ENCODE results near the gene NEAT1. TPM values are rescaled to one million over a fixed set of nuclear protein-coding genes. Genes with fewer than 3 reads are reported as not detected.

Gene NEAT1
- total and polyA plus RNA-seq, 9 of the 15 experiments (the other 6 are each of a cell fraction or from before 2014, with no cell fraction given) = 20.1 to 389 (median 62.8) TPM

DNA sequence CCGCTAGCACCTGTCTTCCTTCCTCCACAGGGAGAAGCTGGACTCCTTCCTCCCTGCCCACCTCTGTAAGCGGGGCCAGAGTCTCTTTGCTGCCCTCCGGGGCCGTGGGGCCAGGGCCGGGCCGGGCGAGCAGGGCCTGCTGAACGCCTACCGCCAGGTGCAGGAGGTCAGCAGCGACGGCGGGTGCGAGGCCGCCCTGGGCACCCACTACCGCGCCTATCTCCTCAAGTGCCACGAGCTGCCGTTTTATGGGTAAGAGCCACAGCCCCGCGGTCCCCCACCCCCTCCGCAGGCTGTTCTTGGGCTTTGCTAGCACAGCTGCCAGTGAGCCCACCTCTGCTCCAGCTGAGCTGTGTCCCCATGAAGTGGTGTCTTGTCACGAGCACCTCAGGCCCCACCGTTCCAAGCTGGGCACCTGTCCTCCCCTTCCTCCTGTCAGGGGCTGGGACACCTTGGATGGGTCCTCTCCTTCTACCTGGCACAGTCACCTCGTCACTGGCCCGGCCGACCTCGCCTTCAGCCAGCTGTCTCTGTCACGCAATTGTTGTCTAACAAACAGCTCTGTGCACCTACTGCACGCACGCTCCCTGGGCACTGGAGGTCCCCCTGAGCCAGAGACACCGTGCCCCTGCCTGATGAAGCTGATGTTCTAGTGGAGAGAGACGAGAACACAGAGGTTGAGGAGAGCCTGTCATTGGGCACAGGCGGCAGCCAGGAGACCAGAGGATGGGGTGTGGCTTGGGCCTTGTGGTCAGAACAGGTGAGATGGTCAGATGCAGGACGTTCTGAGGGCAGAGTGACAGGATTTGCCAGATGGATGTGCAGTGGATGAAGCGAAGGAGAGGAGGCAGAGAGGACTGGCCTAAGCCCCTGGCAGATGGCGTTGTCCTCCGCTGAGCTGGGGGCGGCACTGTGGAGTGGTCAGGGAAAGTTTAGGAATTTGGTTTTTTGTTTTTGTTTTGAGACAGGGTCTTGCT is 25.5 kb upstream of the NEAT1 start:
- Histone ChIP-seq H2AFZ (ENCODE audit: low read depth, low read length) (no peak overlapping the region), H4K20me1 (replicated peaks; ENCODE audit: control insufficient read depth, insufficient read depth, low read length) (no peaks in the 10 kb centered on the region; the same call in 1 of the 2 replicates), H3K4me1 (replicated peaks in 1 of 2; ENCODE audit: control insufficient read depth in 2 of 2, insufficient read depth in 2 of 2, low read length in 2 of 2) (peaks cover 0 to 59% of the 10 kb centered on the region in 2 experiments; a peak in 2 of 5 replicates), H3K4me3 (no peak overlapping the region), H3K36me3 (ENCODE audit: control insufficient read depth, insufficient read depth, low read length) (peaks cover 78% of the 10 kb centered on the region; the same call in 2 of the 3 replicates), H3K9me3 (replicated peaks; ENCODE audit: control insufficient read depth, insufficient read depth, low read depth, low read length) (no peaks in the 10 kb centered on the region), H3K4me2 (ENCODE audit: insufficient read depth, low read length) (no peak overlapping the region), H3K9ac (ENCODE audit: insufficient read depth in 1 of 2, low read depth in 2 of 2, low read length in 2 of 2) (peak overlapping the region in 1 of 2 experiments; percentile 83; a peak in 2 of 4 replicates), H3K27ac (ENCODE audit: extremely low read depth, low read depth, low read length) (no peak overlapping the region), H3K9me1 (ENCODE audit: control insufficient read depth, insufficient read depth, low read length) (no peaks in the 10 kb centered on the region), H3K79me2 (ENCODE audit: control insufficient read depth, insufficient read depth, low read length) (no peaks in the 10 kb centered on the region), H3K27me3 (ENCODE audit: control insufficient read depth in 2 of 2, insufficient read depth in 2 of 2, low read length in 2 of 2) (no peaks in the 10 kb centered on the region)
- in situ Hi-C loops (cut with MboI) = no loop called here
- BruUV-seq (replicated peaks) = no TSS peak
- no peak for TF ChIP-seq SRSF9 (IDR thresholded peaks at IDR 0.05; ENCODE audit: borderline replicate concordance, low read depth, low read length)
- TF ChIP-seq HSF4 (CRISPR knock-in tag; IDR thresholded peaks at IDR 0.05; ENCODE audit: borderline replicate concordance) = no peak
- TF ChIP-seq ATF7 (IDR thresholded peaks at IDR 0.05) = no peak
- TF ChIP-seq TOE1 (IDR thresholded peaks at IDR 0.05; ENCODE audit: borderline replicate concordance) = no peak
- no peak for TF ChIP-seq TOE1 (CRISPR knock-in tag; IDR thresholded peaks at IDR 0.05; ENCODE audit: borderline replicate concordance, low read depth)
- TF ChIP-seq ELF1 (tag; IDR thresholded peaks at IDR 0.05) = no peak
- TF ChIP-seq FUS (optimal IDR thresholded peaks at IDR 0.05; ENCODE audit: low read depth, low read length) = no peak
- TF ChIP-seq C11orf30 (IDR thresholded peaks at IDR 0.05; ENCODE audit: low read depth) = no peak
- POLR2A ChIA-PET = interaction anchor here (0.6 to 12.2 kb wide), 8 partner anchors 9 to 106 kb away, joined by 3 to 185 read pairs (median 7); partner anchors contain the start of genes FRMD8, MALAT1 and NEAT1
- intact Hi-C loops (cut with micrococcal nuclease) = no loop called here
- ATAC-seq (no peak), FAIRE-seq (no peak), DNase-seq (ENCODE audit: extremely low read depth in 1 of 4, low spot score in 3 of 4) (no peak)
- WGBS (ENCODE audit: insufficient coverage, low coverage, missing lambda C conversion rate) = 85% methylated on average over 28 of the region's 38 CpGs
- CTCF ChIA-PET (ENCODE audit: low intra/inter-chr PET ratio) = no interaction called here

Measured in K562 (cell line).